Measurements from ENCODE around the gene PDIA6. TPM values are rescaled to one million over a fixed set of nuclear protein-coding genes. Genes with fewer than 3 reads are reported as not detected.

Gene PDIA6
- total RNA-seq, 1 experiment from 2014 or later, result 271 TPM

GRCh38 chr2:10795508-10796046 lies 17.0 kb downstream of the PDIA6 start:
- POLR2A ChIA-PET, result no interaction called here
- peaks cover 27% of the 10 kb centered on the region for H3K36me3 ChIP-seq (ENCODE audit: control insufficient read depth, insufficient read depth, low read length)

GRCh38 chr2:10794876-10795275 lies 17.7 kb downstream of the PDIA6 start:
- intact Hi-C loops (cut with micrococcal nuclease; ENCODE audit: unreplicated experiment), result no loop called here

More at GRCh38 chr2:10795508-10796046, 17.0 kb downstream of the PDIA6 start:
- CTCF ChIA-PET, result no interaction called here
- no peak for ATAC-seq
- DNase-seq (ENCODE audit: low read depth, low spot score), result no peak
- intact Hi-C loops (cut with micrococcal nuclease; ENCODE audit: unreplicated experiment) (no loop called here), in situ Hi-C loops (cut with HindIII; ENCODE audit: low pct_unique_long_range_greater_than_20kb, low sequenced_read_pairs) (no loop called here)
- no peaks in the 10 kb centered on the region for H3K4me1 ChIP-seq (ENCODE audit: control insufficient read depth, insufficient read depth, low read length)
- TF ChIP-seq TCF7L2 (IDR thresholded peaks at IDR 0.05; ENCODE audit: low read depth, low read length) (no peak), POLR2AphosphoS5 (IDR thresholded peaks at IDR 0.05; ENCODE audit: low read depth, low read length) (no peak), REST (IDR thresholded peaks at IDR 0.05; ENCODE audit: insufficient read depth in 1 of 2, low read depth in 2 of 2, low read length in 1 of 2) (no peak), CTCF (IDR thresholded peaks at IDR 0.05) (no peak), SIN3A (IDR thresholded peaks at IDR 0.05; ENCODE audit: borderline replicate concordance, insufficient read depth, low read depth, low read length) (no peak)
- no peaks in the 10 kb centered on the region for H3K27me3 ChIP-seq (ENCODE audit: control insufficient read depth, insufficient read depth, low read length)
- no peaks in the 10 kb centered on the region for H3K9me3 ChIP-seq (ENCODE audit: control insufficient read depth, insufficient read depth, low read depth, low read length)
- no peak overlapping the region for H3K27ac ChIP-seq (ENCODE audit: low read length)
- BruUV-seq (replicated peaks), result no TSS peak
- no peak overlapping the region for H3K4me3 ChIP-seq (ENCODE audit: low read depth in 2 of 2, low read length in 2 of 2)

More at GRCh38 chr2:10794876-10795275, 17.7 kb downstream of the PDIA6 start:
- Histone ChIP-seq H3K4me1 (ENCODE audit: control insufficient read depth, insufficient read depth, low read length) (no peaks in the 10 kb centered on the region), H3K36me3 (ENCODE audit: control insufficient read depth, insufficient read depth, low read length) (peaks cover 27% of the 10 kb centered on the region), H3K27me3 (ENCODE audit: control insufficient read depth, insufficient read depth, low read length) (no peaks in the 10 kb centered on the region), H3K9me3 (ENCODE audit: control insufficient read depth, insufficient read depth, low read depth, low read length) (no peaks in the 10 kb centered on the region), H3K27ac (ENCODE audit: low read length) (no peak overlapping the region), H3K4me3 (ENCODE audit: low read depth in 2 of 2, low read length in 2 of 2) (no peak overlapping the region)
- no TSS peak for BruUV-seq (replicated peaks)
- in situ Hi-C loops (cut with HindIII; ENCODE audit: low pct_unique_long_range_greater_than_20kb, low sequenced_read_pairs), result no loop called here
- DNase-seq (ENCODE audit: low read depth, low spot score) (no peak), ATAC-seq (no peak)
- ChIA-PET CTCF (no interaction called here), POLR2A (no interaction called here)
- TF ChIP-seq REST (IDR thresholded peaks at IDR 0.05; ENCODE audit: insufficient read depth in 1 of 2, low read depth in 2 of 2, low read length in 1 of 2), result no peak
- TF ChIP-seq SIN3A (IDR thresholded peaks at IDR 0.05; ENCODE audit: borderline replicate concordance, insufficient read depth, low read depth, low read length), result no peak
- no peak for TF ChIP-seq POLR2AphosphoS5 (IDR thresholded peaks at IDR 0.05; ENCODE audit: low read depth, low read length)
- no peak for TF ChIP-seq CTCF (IDR thresholded peaks at IDR 0.05)
